CD14-positive monocyte (primary cell): ENCODE results near the gene CRP. TPM values are rescaled to one million over a fixed set of nuclear protein-coding genes. Genes with fewer than 3 reads are reported as not detected.

Experiments used
- DNase-seq, 3 donors: peaks; one replicate each; pipeline ENCODE4 v3.0.0-alpha.2; 2011 to 2022
- H2AFZ ChIP-seq: 2 replicates; pipeline ENCODE4 v1.6.0; 2012; ENCODE audit warnings: mild to moderate bottlenecking, low read depth, low read length, inconsistent platforms; ENCODE audit not compliant: insufficient read depth, poor library complexity, severe bottlenecking
- H3K27ac ChIP-seq, 2 donors: 1 replicate in 1 of 2; 2 replicates in 1 of 2; pipeline ENCODE4 v1.5.1; 2012 to 2013; ENCODE audit warnings: low read length in 2 of 2, control low read depth in 1 of 2, inconsistent platforms in 1 of 2, low read depth in 1 of 2, mild to moderate bottlenecking in 1 of 2
- H3K27me3 ChIP-seq, 2 donors: one replicate each; pipeline versions ENCODE4 v1.6.0 to v1.6.1; 2011 to 2013; ENCODE audit warnings: low read length in 2 of 2; ENCODE audit not compliant: control insufficient read depth in 2 of 2, insufficient read depth in 2 of 2
- H3K36me3 ChIP-seq, 2 donors: replicated peaks in 1 of 2; 1 replicate in 1 of 2; 2 replicates in 1 of 2; pipeline versions ENCODE4 v1.5.1 to v1.6.1; 2012 to 2013; ENCODE audit warnings: low read length in 2 of 2, control low read depth in 1 of 2, inconsistent platforms in 1 of 2, mild to moderate bottlenecking in 1 of 2; ENCODE audit not compliant: insufficient read depth in 2 of 2, control insufficient read depth in 1 of 2
- H3K4me1 ChIP-seq, 2 donors: 1 replicate in 1 of 2; 2 replicates in 1 of 2; pipeline versions ENCODE4 v1.5.1 to v1.6.1; 2012 to 2013; ENCODE audit warnings: low read length in 2 of 2, control low read depth in 1 of 2, inconsistent platforms in 1 of 2, mild to moderate bottlenecking in 1 of 2, moderate library complexity in 1 of 2; ENCODE audit not compliant: insufficient read depth in 2 of 2, control insufficient read depth in 1 of 2
- H3K4me2 ChIP-seq: replicated peaks from 2 replicates; pipeline ENCODE3; 2012; ENCODE audit warnings: low read length, moderate library complexity, mild to moderate bottlenecking; ENCODE audit not compliant: poor library complexity, severe bottlenecking; ENCODE audit errors: extremely low read depth
- H3K4me3 ChIP-seq, 3 experiments: fragments of 200-600 bp in 1 of 3; sonication (generic) in 1 of 3; replicated peaks in 1 of 3; 1 replicate in 2 of 3; 2 replicates in 1 of 3; pipeline ENCODE4 v1.5.1; 2011 to 2013; ENCODE audit warnings: low read length in 3 of 3, mild to moderate bottlenecking in 3 of 3, control low read depth in 2 of 3, low read depth in 2 of 3, inconsistent platforms in 1 of 3, moderate library complexity in 1 of 3
- H3K79me2 ChIP-seq: 2 replicates; pipeline ENCODE4 v1.6.0; 2012; ENCODE audit warnings: mild to moderate bottlenecking, control low read depth, inconsistent platforms, low read length, moderate library complexity; ENCODE audit not compliant: insufficient read depth
- H3K9ac ChIP-seq: 2 replicates; pipeline ENCODE4 v1.6.0; 2017; ENCODE audit warnings: low read length, mild to moderate bottlenecking; ENCODE audit not compliant: insufficient read depth, poor library complexity, severe bottlenecking
- H3K9me3 ChIP-seq, 2 donors: replicated peaks in 1 of 2; 1 replicate in 1 of 2; 2 replicates in 1 of 2; pipeline versions ENCODE4 v1.5.1 to v1.6.1; 2012 to 2013; ENCODE audit warnings: low read length in 2 of 2, control low read depth in 1 of 2; ENCODE audit not compliant: control insufficient read depth in 1 of 2, insufficient read depth in 1 of 2
- H4K20me1 ChIP-seq: 2 replicates; pipeline ENCODE4 v1.6.0; 2012; ENCODE audit warnings: mild to moderate bottlenecking, low read length, control low read depth, moderate library complexity; ENCODE audit not compliant: insufficient read depth
- H3K27ac Mint-ChIP-seq, 7 donors: one replicate each; pipeline ENCODE4 v1.8.0; 2020; ENCODE audit warnings: mild to moderate bottlenecking in 7 of 7, mixed read lengths in 7 of 7, moderate library complexity in 6 of 7, inconsistent platforms in 2 of 7
- H3K27me3 Mint-ChIP-seq, 3 donors: one replicate each; pipeline ENCODE4 v1.8.0; 2021 to 2022; ENCODE audit warnings: low read depth in 3 of 3, mild to moderate bottlenecking in 3 of 3, mixed read lengths in 3 of 3, moderate library complexity in 3 of 3, inconsistent platforms in 1 of 3
- H3K36me3 Mint-ChIP-seq, 2 donors: one replicate each; pipeline ENCODE4 v1.8.0; 2020; ENCODE audit warnings: mixed read lengths in 2 of 2, inconsistent platforms in 1 of 2, mild to moderate bottlenecking in 1 of 2
- H3K4me1 Mint-ChIP-seq: one replicate; pipeline ENCODE4 v1.8.0; 2020; ENCODE audit warnings: mild to moderate bottlenecking, mixed read lengths
- H3K4me3 Mint-ChIP-seq, 2 donors: one replicate each; pipeline ENCODE4 v1.8.0; 2020; ENCODE audit warnings: mild to moderate bottlenecking in 2 of 2, mixed read lengths in 2 of 2, moderate library complexity in 1 of 2
- H3K9me3 Mint-ChIP-seq, 7 donors: one replicate each; pipeline ENCODE4 v1.8.0; 2020 to 2022; ENCODE audit warnings: mixed read lengths in 7 of 7, mild to moderate bottlenecking in 6 of 7, moderate library complexity in 6 of 7, inconsistent platforms in 2 of 7
- CTCF ChIP-seq: fragments of 200-600 bp; IDR thresholded peaks from one replicate; pipeline ENCODE4 v1.8.0; 2022; ENCODE audit warnings: antibody characterized with exemption, mild to moderate bottlenecking
- WGBS: methylation state at CpG from one replicate; pipeline ENCODE4 v1.1.5; 2013; ENCODE audit warnings: missing lambda C conversion rate; ENCODE audit not compliant: insufficient coverage; 5-methylcytosine and 5-hydroxymethylcytosine counted together
- intact Hi-C, 2 donors: fragments of 100-400 bp; cut with micrococcal nuclease; formaldehyde crosslinking; loops; one replicate each; pipeline versions ENCODE4 v1.15.0 to v1.15.1; 2023
- polyA plus RNA-seq, 3 donors: library from polyadenylated mRNA; depleted of rRNA in 1 of 3; unstranded in 2 of 3; stranded (reverse) in 1 of 3; fragments of 300-500 nt in 2 of 3; fragments of >200 nt in 1 of 3; fragmentation: Illumina TruSeq in 2 of 3; gene quantifications; 1 replicate in 2 of 3; 2 replicates in 1 of 3; pipeline ENCODE4 v1.2.3, GENCODE V29; 2012 to 2021

The CRP gene
- polyA plus RNA-seq, 3 donors, result not detected

- H3K9me3 ChIP-seq, result peaks cover 10 to 26% of the 10 kb centered on the region in 2 donors
- peak overlapping the region in 1 of 2 donors; percentile 82 for H3K27ac ChIP-seq
- no peaks in the 10 kb centered on the region for H3K79me2 ChIP-seq
- no CpG with 5 or more reads among the region's 3 CpGs for WGBS
- H3K4me3 Mint-ChIP-seq, result peak overlapping the region in 1 of 2 donors; percentile 23
- no peak overlapping the region for H3K9ac ChIP-seq
- TF ChIP-seq CTCF, result no peak
- H2AFZ ChIP-seq, result no peak overlapping the region
- peak overlapping the region; percentile 75 to 90 (median 89) for H3K27ac Mint-ChIP-seq
- H3K36me3 ChIP-seq, result no peaks in the 10 kb centered on the region
- DNase-seq, result peak; percentile 71 to 75 (median 71)
- intact Hi-C loops, result no loop called here
- H3K9me3 Mint-ChIP-seq, result peaks cover 30 to 44% (median 40%) of the 10 kb centered on the region in 7 donors
- peaks cover 23% of the 10 kb centered on the region for H3K4me1 Mint-ChIP-seq
- H4K20me1 ChIP-seq, result no peaks in the 10 kb centered on the region
- peak overlapping the region in 1 of 3 experiments; percentile 33 for H3K4me3 ChIP-seq
- peak overlapping the region; percentile 27 for H3K4me2 ChIP-seq
- H3K4me1 ChIP-seq, result peaks cover 12 to 20% of the 10 kb centered on the region in 2 donors
- H3K27me3 ChIP-seq, result no peaks in the 10 kb centered on the region
- H3K36me3 Mint-ChIP-seq, result peaks cover 5 to 12% of the 10 kb centered on the region in 2 donors
- H3K27me3 Mint-ChIP-seq, result no peaks in the 10 kb centered on the region
These were observed 50.1 kb downstream of the CRP start for GRCh38 chr1:159664247-159664646.

GRCh38 chr1:159663552-159663951 is 50.8 kb downstream of the CRP start:
- Histone ChIP-seq H3K4me1 (peaks cover 12 to 20% of the 10 kb centered on the region in 2 donors), H3K4me2 (no peak overlapping the region), H3K79me2 (no peaks in the 10 kb centered on the region), H3K27me3 (no peaks in the 10 kb centered on the region), H4K20me1 (no peaks in the 10 kb centered on the region), H3K36me3 (no peaks in the 10 kb centered on the region), H3K4me3 (peak overlapping the region in 1 of 3 experiments; percentile 33), H2AFZ (no peak overlapping the region), H3K27ac (peak overlapping the region in 1 of 2 donors; percentile 82), H3K9ac (no peak overlapping the region), H3K9me3 (peaks cover 10 to 26% of the 10 kb centered on the region in 2 donors)
- TF ChIP-seq CTCF, result no peak
- DNase-seq, result peak; percentile 13 to 32 (median 15)
- intact Hi-C loops, result no loop called here
- H3K9me3 Mint-ChIP-seq, result peaks cover 30 to 44% (median 40%) of the 10 kb centered on the region in 7 donors
- WGBS, result no CpG with 5 or more reads among the region's 2 CpGs
- no peak overlapping the region for H3K4me3 Mint-ChIP-seq
- H3K36me3 Mint-ChIP-seq, result peaks cover 5 to 12% of the 10 kb centered on the region in 2 donors
- H3K27ac Mint-ChIP-seq, result peak overlapping the region; percentile 75 to 90 (median 89)
- no peaks in the 10 kb centered on the region for H3K27me3 Mint-ChIP-seq
- peaks cover 23% of the 10 kb centered on the region for H3K4me1 Mint-ChIP-seq

Other genes with a start within 250 kb of the CRP start
- gene OR10J5, start 178.6 kb downstream of the CRP start, polyA plus RNA-seq, result not detected
- gene APCS, start 126.8 kb downstream of the CRP start, polyA plus RNA-seq, result not detected
- 100 to 1,000 TPM in 1 of 3 donors, 10 to 100 TPM in 2; 37.3 to 136 (median 97.8) TPM for gene DUSP23, start 66.4 kb upstream of the CRP start, polyA plus RNA-seq
- under 1 TPM; 0.15 to 0.36 (median 0.17) TPM for gene FCRL6, start 87.8 kb upstream of the CRP start, polyA plus RNA-seq
- gene SLAMF8, start 112.3 kb upstream of the CRP start, polyA plus RNA-seq, result 1 to 10 TPM; 2.6 to 5.7 (median 5.7) TPM
- gene VSIG8, start 148.1 kb upstream of the CRP start, polyA plus RNA-seq, result under 1 TPM in 1 of 3 donors, not detected in 2; 0.04 TPM
- 1 to 10 TPM in 1 of 3 donors, under 1 TPM in 1, not detected in 1; 0.12 to 1.0 TPM for gene CFAP45, start 185.6 kb upstream of the CRP start, polyA plus RNA-seq
- 1,000 to 10,000 TPM in 1 of 3 donors, 100 to 1,000 TPM in 2; 658 to 1,259 (median 918) TPM for gene TAGLN2, start 210.9 kb upstream of the CRP start, polyA plus RNA-seq
- under 1 TPM in 1 of 3 donors, not detected in 2; 0.04 TPM for gene IGSF9, start 231.0 kb upstream of the CRP start, polyA plus RNA-seq
- gene SLAMF9, start 239.6 kb upstream of the CRP start, polyA plus RNA-seq, result under 1 TPM in 1 of 3 donors, not detected in 2; 0.17 TPM